A673 (cell line): Measurements from ENCODE around the gene MRE11.

ENCODE experiments used
- EZH2 ChIP-seq: fragments of 200-600 bp; sonication (generic); IDR thresholded peaks from 2 replicates; pipeline ENCODE4 v1.6.1; 2017; ENCODE audit warnings: borderline replicate concordance, low read depth, mild to moderate bottlenecking, mixed read lengths, antibody characterized with exemption, low read length; ENCODE audit not compliant: poor library complexity, severe bottlenecking
- TF ChIP-seq, protein P1 (sequence below): fragments of 300-800, 200-600 bp; sonication (generic); conservative IDR thresholded peaks from 2 replicates; pipeline ENCODE4 v1.5.1; 2017; ENCODE audit warnings: low read depth, mild to moderate bottlenecking, antibody characterized with exemption, low read length, moderate library complexity, mixed read lengths

GRCh38 chr11:94515398-94515797 lies 21.8 kb upstream of the MRE11 start:
- TF ChIP-seq, protein P1, sequence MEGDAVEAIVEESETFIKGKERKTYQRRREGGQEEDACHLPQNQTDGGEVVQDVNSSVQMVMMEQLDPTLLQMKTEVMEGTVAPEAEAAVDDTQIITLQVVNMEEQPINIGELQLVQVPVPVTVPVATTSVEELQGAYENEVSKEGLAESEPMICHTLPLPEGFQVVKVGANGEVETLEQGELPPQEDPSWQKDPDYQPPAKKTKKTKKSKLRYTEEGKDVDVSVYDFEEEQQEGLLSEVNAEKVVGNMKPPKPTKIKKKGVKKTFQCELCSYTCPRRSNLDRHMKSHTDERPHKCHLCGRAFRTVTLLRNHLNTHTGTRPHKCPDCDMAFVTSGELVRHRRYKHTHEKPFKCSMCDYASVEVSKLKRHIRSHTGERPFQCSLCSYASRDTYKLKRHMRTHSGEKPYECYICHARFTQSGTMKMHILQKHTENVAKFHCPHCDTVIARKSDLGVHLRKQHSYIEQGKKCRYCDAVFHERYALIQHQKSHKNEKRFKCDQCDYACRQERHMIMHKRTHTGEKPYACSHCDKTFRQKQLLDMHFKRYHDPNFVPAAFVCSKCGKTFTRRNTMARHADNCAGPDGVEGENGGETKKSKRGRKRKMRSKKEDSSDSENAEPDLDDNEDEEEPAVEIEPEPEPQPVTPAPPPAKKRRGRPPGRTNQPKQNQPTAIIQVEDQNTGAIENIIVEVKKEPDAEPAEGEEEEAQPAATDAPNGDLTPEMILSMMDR: no peak
- no peak for TF ChIP-seq EZH2
